Loucy (cell line): ENCODE data around the gene ADD2.

ENCODE experiments used
- CTCF ChIP-seq: fragments of 200-600 bp; sonication (generic); conservative IDR thresholded peaks from 2 replicates; pipeline ENCODE4 v1.5.1; 2014; ENCODE audit warnings: mild to moderate bottlenecking, antibody characterized with exemption, low read length
- EZH2phosphoT487 ChIP-seq: fragments of 200-600 bp; IDR thresholded peaks from 2 replicates; pipeline ENCODE4 v1.6.1; 2018; ENCODE audit warnings: antibody characterized with exemption, mild to moderate bottlenecking, moderate library complexity, borderline replicate concordance

GRCh38 chr2:70691497-70692140 lies 76.4 kb downstream of the ADD2 start:
- no peak for TF ChIP-seq EZH2phosphoT487
- no peak for TF ChIP-seq CTCF
